Measurements from ENCODE around the gene SPECC1. TPM values are rescaled to one million over a fixed set of nuclear protein-coding genes. Genes with fewer than 3 reads are reported as not detected.

SPECC1 gene
- total RNA-seq, 1 donor from 2014 or later, result 76.4 TPM

- TF ChIP-seq, protein P1, sequence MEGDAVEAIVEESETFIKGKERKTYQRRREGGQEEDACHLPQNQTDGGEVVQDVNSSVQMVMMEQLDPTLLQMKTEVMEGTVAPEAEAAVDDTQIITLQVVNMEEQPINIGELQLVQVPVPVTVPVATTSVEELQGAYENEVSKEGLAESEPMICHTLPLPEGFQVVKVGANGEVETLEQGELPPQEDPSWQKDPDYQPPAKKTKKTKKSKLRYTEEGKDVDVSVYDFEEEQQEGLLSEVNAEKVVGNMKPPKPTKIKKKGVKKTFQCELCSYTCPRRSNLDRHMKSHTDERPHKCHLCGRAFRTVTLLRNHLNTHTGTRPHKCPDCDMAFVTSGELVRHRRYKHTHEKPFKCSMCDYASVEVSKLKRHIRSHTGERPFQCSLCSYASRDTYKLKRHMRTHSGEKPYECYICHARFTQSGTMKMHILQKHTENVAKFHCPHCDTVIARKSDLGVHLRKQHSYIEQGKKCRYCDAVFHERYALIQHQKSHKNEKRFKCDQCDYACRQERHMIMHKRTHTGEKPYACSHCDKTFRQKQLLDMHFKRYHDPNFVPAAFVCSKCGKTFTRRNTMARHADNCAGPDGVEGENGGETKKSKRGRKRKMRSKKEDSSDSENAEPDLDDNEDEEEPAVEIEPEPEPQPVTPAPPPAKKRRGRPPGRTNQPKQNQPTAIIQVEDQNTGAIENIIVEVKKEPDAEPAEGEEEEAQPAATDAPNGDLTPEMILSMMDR (IDR thresholded peaks at IDR 0.05), result no peak
- intact Hi-C loops (cut with DNase I), result no loop called here
These were observed 29.9 kb downstream of the SPECC1 start for GRCh38 chr17:20039037-20039436.

GRCh38 chr17:20040216-20040615 is 31.1 kb downstream of the SPECC1 start:
- intact Hi-C loops (cut with DNase I), result no loop called here
- Histone ChIP-seq H3K27ac (no peak overlapping the region), H3K4me3 (no peak overlapping the region), H3K4me1 (no peaks in the 10 kb centered on the region), H3K36me3 (no peaks in the 10 kb centered on the region), H3K9me3 (no peaks in the 10 kb centered on the region), H3K27me3 (no peaks in the 10 kb centered on the region)
- no peak for DNase-seq (ENCODE audit: low spot score in 2 of 2)
- TF ChIP-seq, protein P1 (IDR thresholded peaks at IDR 0.05), result no peak

More at GRCh38 chr17:20039037-20039436, 29.9 kb downstream of the SPECC1 start:
- Histone ChIP-seq H3K36me3 (no peaks in the 10 kb centered on the region), H3K27me3 (no peaks in the 10 kb centered on the region), H3K27ac (no peak overlapping the region), H3K4me3 (no peak overlapping the region), H3K4me1 (no peaks in the 10 kb centered on the region), H3K9me3 (no peaks in the 10 kb centered on the region)
- DNase-seq (ENCODE audit: low spot score in 2 of 2), result no peak

DNA sequence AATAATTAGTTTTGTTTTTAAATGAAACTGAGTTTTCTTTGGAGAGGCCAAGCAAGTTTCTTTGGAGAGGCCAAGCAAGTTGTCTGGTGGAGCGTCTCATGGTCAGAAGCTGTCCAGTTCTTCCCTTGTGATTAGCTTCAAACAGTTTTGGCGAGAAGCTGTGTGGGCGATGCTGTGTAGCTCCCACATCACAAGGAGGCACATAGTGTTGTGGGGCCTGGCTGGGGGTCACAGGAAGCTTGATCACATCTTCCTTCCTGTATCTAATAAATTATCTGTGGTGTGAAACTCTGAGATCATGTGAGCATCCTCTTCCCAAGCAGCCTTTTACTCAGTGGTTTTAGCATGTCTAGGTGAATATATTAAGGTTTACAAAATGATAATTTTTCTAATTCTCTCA is 33.9 kb downstream of the SPECC1 start:
- DNase-seq (ENCODE audit: low spot score in 2 of 2), result no peak
- Histone ChIP-seq H3K4me3 (no peak overlapping the region), H3K9me3 (no peaks in the 10 kb centered on the region), H3K27me3 (no peaks in the 10 kb centered on the region), H3K4me1 (no peaks in the 10 kb centered on the region), H3K36me3 (no peaks in the 10 kb centered on the region), H3K27ac (no peak overlapping the region)
- TF ChIP-seq, protein P1 (IDR thresholded peaks at IDR 0.05), result no peak
- intact Hi-C loops (cut with DNase I), result no loop called here

GRCh38 chr17:20045476-20045875 is 36.3 kb downstream of the SPECC1 start:
- DNase-seq (ENCODE audit: low spot score in 2 of 2), result no peak
- intact Hi-C loops (cut with DNase I), result no loop called here
- Histone ChIP-seq H3K9me3 (no peaks in the 10 kb centered on the region), H3K36me3 (no peaks in the 10 kb centered on the region), H3K27ac (no peak overlapping the region), H3K27me3 (no peaks in the 10 kb centered on the region), H3K4me3 (no peak overlapping the region), H3K4me1 (no peaks in the 10 kb centered on the region)
- TF ChIP-seq, protein P1 (IDR thresholded peaks at IDR 0.05), result no peak

- Histone ChIP-seq H3K4me1 (no peaks in the 10 kb centered on the region), H3K27me3 (no peaks in the 10 kb centered on the region), H3K9me3 (no peaks in the 10 kb centered on the region), H3K27ac (no peak overlapping the region), H3K4me3 (no peak overlapping the region), H3K36me3 (no peaks in the 10 kb centered on the region)
- DNase-seq (ENCODE audit: low spot score in 2 of 2), result no peak
- TF ChIP-seq, protein P1 (IDR thresholded peaks at IDR 0.05), result no peak
- intact Hi-C loops (cut with DNase I), result no loop called here
These were observed 37.5 kb downstream of the SPECC1 start for GRCh38 chr17:20046629-20047028.

GRCh38 chr17:20051624-20052023 is 42.5 kb downstream of the SPECC1 start:
- intact Hi-C loops (cut with DNase I), result no loop called here
- H3K27ac ChIP-seq, result no peak overlapping the region
- no peak for DNase-seq (ENCODE audit: low spot score in 2 of 2)
- no peak overlapping the region for H3K4me3 ChIP-seq
- H3K36me3 ChIP-seq, result peaks cover 0 to 5% of the 10 kb centered on the region in 2 donors
- no peaks in the 10 kb centered on the region for H3K4me1 ChIP-seq
- H3K27me3 ChIP-seq, result no peaks in the 10 kb centered on the region
- TF ChIP-seq, protein P1 (IDR thresholded peaks at IDR 0.05), result no peak
- H3K9me3 ChIP-seq, result no peaks in the 10 kb centered on the region

All from ascending aorta (tissue), 2 donors.